HepG2 (cell line): Measurements from ENCODE around the gene TTC39C. TPM values are rescaled to one million over a fixed set of nuclear protein-coding genes. Genes with fewer than 3 reads are reported as not detected.
"Not testable (repeated sequence)": the region's sequence is repeated elsewhere in the genome, so short reads cannot be mapped to it uniquely, and the experiment has no call there.

Source experiments
- ATAC-seq: fragments of 200-7000 bp; cut with Tn5 transposase; 3 replicates; pipeline ENCODE4 v1.9.1; 2020; ENCODE audit warnings: mild to moderate bottlenecking, moderate library complexity
- BruUV-seq: library from RNA; stranded (reverse); fragments of 400-500 nt; replicated peaks from 2 replicates; lab custom pipeline; 2021; lab: Mats Ljungman, UMichigan
- CTCF ChIA-PET: fragments of 300-600 bp; formaldehyde crosslinking; extraction: SDS; loops from one replicate; lab custom pipeline; 2021; ENCODE audit warnings: low total read pairs, inconsistent platforms, low intra/inter-chr PET ratio; lab: Yijun Ruan, JAX
- POLR2A ChIA-PET: fragments of 350-600 bp; sonication (Branson Sonifier 250); formaldehyde crosslinking; loops from one replicate; lab custom pipeline; 2020; ENCODE audit warnings: antibody characterized with exemption, inconsistent platforms; lab: Yijun Ruan, JAX
- DNase-seq: peaks from one replicate; pipeline ENCODE4 v3.0.0-alpha.2; 2015; ENCODE audit warnings: low spot score
- FAIRE-seq: peaks from 3 replicates; lab custom pipeline; 2011; peaks lifted over from hg19 to GRCh38; lab: Jason Lieb, UNC
- H2AFZ ChIP-seq: one replicate; pipeline ENCODE4 v1.6.1; 2011; ENCODE audit warnings: low read length, inconsistent platforms
- H3K27ac ChIP-seq: fragments of 300-600 bp; 3 replicates; pipeline ENCODE4 v1.8.0; 2011; ENCODE audit warnings: mixed run types, mild to moderate bottlenecking, mixed read lengths, low read length, inconsistent platforms; ENCODE audit not compliant: insufficient read depth; ENCODE audit errors: extremely low read length
- H3K27me3 ChIP-seq, 2 experiments: fragments of 200-600 bp in 1 of 2; 2 replicates in 1 of 2; 3 replicates in 1 of 2; pipeline versions ENCODE4 v1.6.0 to v1.8.0; 2011; ENCODE audit warnings: low read length in 2 of 2, mild to moderate bottlenecking in 2 of 2, moderate library complexity in 2 of 2, inconsistent platforms in 1 of 2; ENCODE audit not compliant: insufficient read depth in 2 of 2, control insufficient read depth in 1 of 2
- H3K36me3 ChIP-seq, 2 experiments: fragments of 200-600 bp in 1 of 2; replicated peaks in 1 of 2; 2 replicates in 1 of 2; 3 replicates in 1 of 2; pipeline versions ENCODE4 v1.5.1 to v1.8.0; 2011; ENCODE audit warnings: low read length in 2 of 2, inconsistent platforms in 1 of 2; ENCODE audit not compliant: insufficient read depth in 2 of 2, control insufficient read depth in 1 of 2
- H3K4me1 ChIP-seq: 2 replicates; pipeline ENCODE4 v1.5.1; 2012; ENCODE audit warnings: low read length, inconsistent platforms; ENCODE audit not compliant: insufficient read depth
- H3K4me2 ChIP-seq: 2 replicates; pipeline ENCODE4 v1.6.0; 2011; ENCODE audit warnings: low read depth, low read length, inconsistent platforms
- H3K4me3 ChIP-seq, 3 experiments: fragments of 200-600 bp in 1 of 3; sonication (generic), shearing (Covaris generic) in 1 of 3; replicated peaks in 1 of 3; 2 replicates each; pipeline ENCODE4 v1.5.1; 2011 to 2016; ENCODE audit warnings: low read length in 3 of 3, inconsistent platforms in 2 of 3, low read depth in 2 of 3, mild to moderate bottlenecking in 2 of 3, control low read depth in 1 of 3, mixed read lengths in 1 of 3; ENCODE audit not compliant: insufficient read depth in 1 of 3
- H3K79me2 ChIP-seq: one replicate; pipeline ENCODE4 v1.6.1; 2011; ENCODE audit warnings: low read length, inconsistent platforms; ENCODE audit not compliant: insufficient read depth
- H3K9ac ChIP-seq: 2 replicates; pipeline ENCODE4 v1.6.0; 2011; ENCODE audit warnings: mild to moderate bottlenecking, low read depth, low read length, inconsistent platforms; ENCODE audit not compliant: insufficient read depth
- H3K9me3 ChIP-seq: 2 replicates; pipeline ENCODE4 v1.5.1; 2012; ENCODE audit warnings: mild to moderate bottlenecking, low read length
- H4K20me1 ChIP-seq: 2 replicates; pipeline ENCODE4 v1.6.0; 2011; ENCODE audit warnings: inconsistent platforms, mild to moderate bottlenecking, low read length, moderate library complexity; ENCODE audit not compliant: insufficient read depth
- CCAR2 ChIP-seq: fragments of 200-400 bp; formaldehyde crosslinking; optimal IDR thresholded peaks from 2 replicates; pipeline ENCODE3; 2018; ENCODE audit warnings: low read depth, mild to moderate bottlenecking, low read length, moderate library complexity
- CREBL2 ChIP-seq: sonication (generic); formaldehyde crosslinking; IDR thresholded peaks from 2 replicates; pipeline ENCODE4 v1.8.1; 2023; ENCODE audit warnings: missing genetic modification reagents, mild to moderate bottlenecking, borderline replicate concordance
- LRRFIP1 ChIP-seq: sonication (generic); formaldehyde crosslinking; conservative IDR thresholded peaks from 2 replicates; pipeline ENCODE4 v1.4.0; 2020; ENCODE audit warnings: missing genetic modification reagents
- MIXL1 ChIP-seq: IDR thresholded peaks from 2 replicates; pipeline ENCODE4 v1.6.1; 2016
- PRMT3 ChIP-seq: sonication (generic); formaldehyde crosslinking; IDR thresholded peaks from 2 replicates; pipeline ENCODE4 v1.8.1; 2022; ENCODE audit warnings: low read depth, mild to moderate bottlenecking, moderate library complexity, missing genetic modification reagents, borderline replicate concordance
- SIN3B ChIP-seq: fragments of 150-350 bp; IDR thresholded peaks from 2 replicates; pipeline ENCODE4 v1.6.1; 2014; ENCODE audit warnings: low read length
- TMF1 ChIP-seq: sonication (generic); formaldehyde crosslinking; IDR thresholded peaks from 2 replicates; pipeline ENCODE4 v1.8.1; 2022; ENCODE audit warnings: low read depth, missing genetic modification reagents
- U2AF2 ChIP-seq: fragments of 200-400 bp; formaldehyde crosslinking; IDR thresholded peaks from 2 replicates; pipeline ENCODE4 v1.6.1; 2017; ENCODE audit warnings: low read depth, mild to moderate bottlenecking, low read length
- ZNF337 ChIP-seq: sonication (generic); formaldehyde crosslinking; IDR thresholded peaks from 2 replicates; pipeline ENCODE4 v1.5.1; 2020; ENCODE audit warnings: missing genetic modification reagents, low read depth, mild to moderate bottlenecking, borderline replicate concordance
- ZNF883 ChIP-seq: sonication (generic); formaldehyde crosslinking; IDR thresholded peaks from 2 replicates; pipeline ENCODE4 v1.5.1; 2020; ENCODE audit warnings: mild to moderate bottlenecking, missing genetic modification reagents; ENCODE audit errors: not compliant biosample characterization
- WGBS: methylation state at CpG from one replicate; pipeline ENCODE4 v1.1.6; 2017; ENCODE audit warnings: low lambda C conversion rate; 5-methylcytosine and 5-hydroxymethylcytosine counted together
- in situ Hi-C: cut with HindIII; loops from 2 replicates; pipeline ENCODE4 v1.10.0; 2017; ENCODE audit warnings: low pct_unique_long_range_greater_than_20kb; ENCODE audit not compliant: extremely low pct_ligation_motif_present
- intact Hi-C: fragments of 100-400 bp; cut with micrococcal nuclease; formaldehyde crosslinking; loops from one replicate; pipeline ENCODE4 v1.10.0; 2022; ENCODE audit not compliant: unreplicated experiment
- polyA plus RNA-seq, 8 experiments: library from polyadenylated mRNA; depleted of rRNA in 3 of 8; stranded (reverse) in 7 of 8; unstranded in 1 of 8; fragments of >200 nt; fragmentation: Illumina TruSeq in 4 of 8; extraction: Trizol in 4 of 8; gene quantifications; 2 replicates each; pipeline versions ENCODE4 v1.2.1 to v1.2.3, GENCODE V29; 2011 to 2016; ENCODE audit warnings: low read depth in 4 of 8, missing spikeins in 1 of 8, mixed read lengths in 1 of 8; ENCODE audit not compliant: insufficient read depth in 1 of 8
- total RNA-seq, 5 experiments: library from RNA; depleted of rRNA; stranded (reverse); fragments of >200 nt; fragmentation: Illumina TruSeq; extraction: Trizol; gene quantifications; 2 replicates each; pipeline ENCODE4 v1.2.3, GENCODE V29; 2016; ENCODE audit warnings: low read depth in 1 of 5

Gene TTC39C
- total and polyA plus RNA-seq, 2 of the 13 experiments (the other 11 are each of a cell fraction or from before 2014, with no cell fraction given) = 19.1 to 25.9 TPM

GRCh38 chr18:24073791-24074190 lies 59.2 kb downstream of the TTC39C start:
- TF ChIP-seq U2AF2 (no peak), SIN3B (no peak), MIXL1 (no peak), PRMT3 (no peak), CCAR2 (no peak), LRRFIP1 (CRISPR knock-in tag) (no peak), TMF1 (CRISPR knock-in tag) (no peak), ZNF883 (CRISPR knock-in tag) (no peak), ZNF337 (CRISPR knock-in tag) (no peak), CREBL2 (CRISPR knock-in tag) (no peak)
- DNase-seq (no peak), ATAC-seq (no peak), FAIRE-seq (no peak)
- intact Hi-C loops = no loop called here
- Histone ChIP-seq H3K4me1 (peaks cover 34% of the 10 kb centered on the region), H4K20me1 (no peaks in the 10 kb centered on the region; the same call in 1 of the 2 replicates), H3K27ac (no peak overlapping the region), H3K27me3 (0 out of 5 replicates have a peak, but pooled peaks cover 0 to 1% of the 10 kb centered on the region in 2 experiments), H3K4me2 (no peak overlapping the region), H3K4me3 (no peak overlapping the region), H3K79me2 (no peaks in the 10 kb centered on the region), H3K9me3 (no peaks in the 10 kb centered on the region), H3K36me3 (no peaks in the 10 kb centered on the region), H3K9ac (no peak overlapping the region), H2AFZ (no peak overlapping the region)
- in situ Hi-C loops = no loop called here
- ChIA-PET POLR2A (no interaction called here), CTCF (no interaction called here)
- BruUV-seq = no TSS peak

- ATAC-seq, H3K4me3 ChIP-seq, H3K9me3 ChIP-seq, H3K4me2 ChIP-seq, H3K79me2 ChIP-seq, BruUV-seq, CTCF ChIA-PET, H4K20me1 ChIP-seq, H3K27me3 ChIP-seq, H3K27ac ChIP-seq, H3K36me3 ChIP-seq, POLR2A ChIA-PET, H2AFZ ChIP-seq, in situ Hi-C loops, H3K9ac ChIP-seq, DNase-seq, FAIRE-seq: not testable (repeated sequence)
- WGBS = 99% methylated on average over 4 of the region's 4 CpGs
- intact Hi-C loops = loop anchor here (5.0 kb wide), 1 partner anchor 42 kb away; no protein-coding TSS in a partner anchor
- peaks cover 34% of the 10 kb centered on the region for H3K4me1 ChIP-seq
Observed at GRCh38 chr18:24074757-24075156, 60.2 kb downstream of the TTC39C start.
